Activated CD4-positive, alpha-beta T cell treated with anti-CD3 and anti-CD28 coated beads, Interleukin-2, Interleukin-4, amounts not matched to agents 100 ng/mL and 50 ng/mL, durations not matched to agents 16 hours and 8 hours (primary cell): ENCODE measurements around the gene PERM1.
"Not testable (repeated sequence)": the region's sequence is repeated elsewhere in the genome, so short reads cannot be mapped to it uniquely, and the experiment has no call there.

Experiments
- DNase-seq: peaks from one replicate; pipeline ENCODE4 v3.0.0-alpha.2; 2020; ENCODE audit warnings: low spot score

The PERM1 gene

GRCh38 chr1:1014799-1015681 is 33.1 kb upstream of the PERM1 start:
- no peak for DNase-seq

- DNase-seq, result no peak
Observed at GRCh38 chr1:1013922-1014648, 32.2 kb upstream of the PERM1 start.

GRCh38 chr1:1013105-1013921 is 31.4 kb upstream of the PERM1 start, which contains the start of gene ISG15:
TSS of gene ISG15 (plus strand) at chr1:1013497. CDS start at chr1:1013574, 77 bp downstream.
- DNase-seq, result peak; percentile 90

- not testable (repeated sequence) for DNase-seq
Observed at GRCh38 chr1:1012736-1013104, 30.8 kb upstream of the PERM1 start.

GRCh38 chr1:1011396-1011949 is 29.6 kb upstream of the PERM1 start:
- DNase-seq, result no peak

- not testable (repeated sequence) for DNase-seq
Observed at GRCh38 chr1:1010131-1010530, 28.2 kb upstream of the PERM1 start.

- DNase-seq, result no peak
Observed at GRCh38 chr1:1006305-1007159, 24.6 kb upstream of the PERM1 start.

- DNase-seq, result no peak
Observed at GRCh38 chr1:1005774-1006304, 23.9 kb upstream of the PERM1 start.

GRCh38 chr1:1004780-1005697 is 23.1 kb upstream of the PERM1 start:
- DNase-seq, result no peak

- DNase-seq, result no peak
Observed at GRCh38 chr1:1004420-1004779, 22.5 kb upstream of the PERM1 start.

- DNase-seq, result no peak
Observed at GRCh38 chr1:1003618-1004419, 21.9 kb upstream of the PERM1 start.

- no peak for DNase-seq
Observed at GRCh38 chr1:1001057-1001783, 19.3 kb upstream of the PERM1 start.

GRCh38 chr1:1000357-1001056 is 18.6 kb upstream of the PERM1 start:
- DNase-seq, result peak; percentile 55

- DNase-seq, result peak; percentile 53
Observed at GRCh38 chr1:999725-1000356, 17.9 kb upstream of the PERM1 start, which contains the start of gene HES4. TSS of gene HES4 (minus strand) at chr1:1000097. CDS start at chr1:999973, 124 bp downstream.

- no peak for DNase-seq
Observed at GRCh38 chr1:998995-999724, 17.3 kb upstream of the PERM1 start.

GRCh38 chr1:998745-998994 is 16.8 kb upstream of the PERM1 start:
- DNase-seq, result no peak
